Activated gamma-delta T cell treated with Interleukin-2 at 50 U/mL for 16 hours (primary cell): ENCODE results near the gene CFAP206.
"Not testable (repeated sequence)": the region's sequence is repeated elsewhere in the genome, so short reads cannot be mapped to it uniquely, and the experiment has no call there.

Source experiments
- DNase-seq: peaks from one replicate; pipeline ENCODE4 v3.0.0-alpha.2; 2020

The CFAP206 gene

DNA sequence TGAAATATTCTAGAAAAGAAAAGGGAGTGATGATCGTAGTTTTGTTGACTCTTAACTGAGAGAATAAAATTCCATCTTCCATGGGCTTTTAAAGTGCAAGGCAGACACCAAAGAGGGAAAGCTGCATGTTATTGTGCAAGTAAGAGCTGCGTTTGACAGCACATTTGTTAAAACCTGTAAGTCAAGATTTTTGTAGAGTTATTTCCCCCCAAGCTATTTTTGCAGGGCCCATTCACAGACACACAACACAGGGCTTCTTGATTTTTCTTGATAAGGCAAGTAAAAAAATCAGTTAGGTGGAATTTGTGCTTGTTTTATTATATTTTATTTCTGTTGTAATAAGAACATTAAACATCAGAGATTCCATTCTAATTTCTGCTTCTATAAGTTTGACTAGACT, 13.8 kb downstream of the CFAP206 start:
- DNase-seq, result no peak

DNA sequence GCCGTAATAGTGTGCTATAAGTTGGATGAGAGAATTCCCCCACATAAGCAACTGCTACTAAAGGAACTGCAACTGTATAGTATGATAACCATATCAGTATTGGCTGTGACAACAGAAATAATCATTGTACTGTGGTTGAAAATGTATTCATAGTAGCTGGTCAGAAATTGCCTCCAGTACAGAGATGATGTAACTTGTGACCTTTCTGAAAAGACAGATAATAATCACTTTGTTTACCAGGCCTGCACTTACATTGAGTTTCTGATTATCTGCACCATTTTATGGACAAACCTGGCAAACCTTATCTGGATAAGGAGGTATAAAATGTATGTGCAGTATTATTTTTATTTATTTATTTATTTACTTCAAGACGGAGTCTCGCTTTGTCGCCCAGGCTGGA, 19.0 kb downstream of the CFAP206 start:
- DNase-seq, result no peak

- no peak for DNase-seq
Observed at GRCh38 chr6:87430499-87430898, 22.7 kb downstream of the CFAP206 start.

DNA sequence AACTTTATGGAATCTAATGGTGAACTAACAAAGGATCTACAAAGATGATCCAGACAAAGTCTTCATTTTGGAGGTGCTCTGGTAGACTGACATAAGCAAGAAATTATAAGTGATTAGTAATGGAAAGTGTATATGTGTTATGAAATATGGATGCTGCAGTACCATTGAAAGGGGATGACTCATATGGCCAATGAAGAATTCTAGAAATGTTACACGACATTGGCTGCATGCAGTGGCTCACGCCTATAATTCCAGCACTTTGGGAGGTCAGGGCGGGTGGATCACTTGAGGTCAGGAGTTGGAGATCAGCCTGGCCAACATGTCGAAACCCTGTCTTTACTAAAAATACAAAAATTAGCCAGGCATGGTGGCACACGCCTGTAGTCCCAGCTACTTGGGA, 23.5 kb downstream of the CFAP206 start:
- no peak for DNase-seq

DNA sequence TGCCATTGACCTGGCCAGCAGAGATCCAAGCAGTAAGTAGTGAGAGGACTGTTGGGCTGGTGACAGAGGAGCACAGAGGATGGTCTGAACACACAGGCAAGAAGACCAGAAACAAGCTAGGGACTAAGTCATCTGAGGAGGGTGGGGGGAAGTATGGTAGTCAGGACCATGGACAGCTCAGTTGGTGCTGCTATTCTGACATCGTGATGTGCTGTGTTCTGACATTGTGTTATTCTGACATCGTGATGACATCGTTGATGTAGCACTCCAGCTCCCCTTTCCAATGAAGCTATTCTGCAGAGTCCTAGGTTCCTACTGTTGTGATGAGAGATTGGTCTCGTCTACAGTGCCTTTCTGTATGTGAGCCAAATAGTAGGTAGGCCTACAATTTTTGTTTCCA, 28.7 kb downstream of the CFAP206 start:
- DNase-seq, result peak; percentile 40

GRCh38 chr6:87441711-87442110, 33.9 kb downstream of the CFAP206 start:
- DNase-seq, result no peak

DNA sequence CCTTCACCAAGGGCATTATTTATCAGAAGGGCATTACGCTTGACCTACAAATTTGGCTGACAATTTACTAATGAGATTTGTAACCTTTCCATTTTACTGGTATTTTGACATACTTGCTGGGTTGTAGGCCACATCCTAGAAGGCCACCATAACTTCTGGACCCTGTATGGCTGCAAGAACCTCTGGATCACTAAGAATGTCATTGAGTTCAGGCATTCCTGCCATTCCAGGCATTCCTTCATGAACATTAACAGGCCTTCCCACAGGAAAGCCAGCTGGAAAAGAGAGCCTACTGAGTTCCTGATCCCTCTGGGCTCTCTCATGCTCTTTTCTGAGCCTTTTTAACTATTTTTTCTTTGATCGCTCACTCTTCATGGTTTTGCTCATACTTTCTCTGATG, 36.6 kb downstream of the CFAP206 start:
- no peak for DNase-seq

- no peak for DNase-seq
Observed at GRCh38 chr6:87465051-87465450, 57.3 kb downstream of the CFAP206 start.

GRCh38 chr6:87472525-87473418, 65.0 kb downstream of the CFAP206 start, which contains the start of gene SLC35A1:
Gene SLC35A1, plus strand, starts transcription at chr6:87472974. Its CDS starts 30 bp downstream, at chr6:87473004.
- DNase-seq, result peak; percentile 82

DNA sequence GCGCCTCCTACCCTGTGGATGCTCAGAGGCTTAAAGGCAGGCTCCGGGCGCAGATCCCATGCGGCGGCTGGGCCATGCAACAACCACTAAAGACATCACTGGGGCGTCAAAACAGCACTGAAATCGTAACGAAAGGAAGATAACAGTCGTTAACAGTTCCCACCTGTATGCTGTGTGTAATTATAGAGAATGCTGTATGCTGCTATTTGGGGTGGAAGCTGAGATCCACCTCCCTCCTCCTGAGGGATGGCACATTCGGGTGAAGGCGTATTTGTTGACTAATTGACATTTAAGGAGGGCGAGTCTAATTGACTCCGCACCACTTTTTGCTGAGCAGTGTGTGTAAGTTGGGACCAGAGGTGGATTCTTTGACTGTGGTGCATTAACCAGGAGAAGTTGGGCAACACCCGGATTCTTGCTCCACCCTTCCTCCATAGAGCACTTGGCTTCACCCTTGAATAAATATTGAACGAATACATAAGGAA, 65.7 kb downstream of the CFAP206 start:
- no peak for DNase-seq

DNA sequence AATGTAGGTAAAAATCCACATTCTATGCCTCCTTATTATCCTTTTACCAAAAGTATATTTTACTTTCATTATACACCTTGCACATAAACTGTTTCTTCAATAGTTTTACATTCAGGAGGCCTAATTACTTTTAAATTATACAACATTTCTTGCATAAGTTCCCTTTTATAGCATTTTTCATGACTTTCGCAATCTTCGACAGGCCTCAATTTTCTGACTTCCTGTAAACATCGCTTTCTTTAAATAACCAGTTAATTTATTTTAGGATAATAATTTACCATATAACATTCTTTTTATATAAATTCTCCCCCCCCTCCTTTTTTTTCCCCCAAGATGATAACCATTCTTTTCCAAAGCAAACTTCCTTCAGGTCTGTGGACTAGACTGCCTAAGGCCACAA, 74.2 kb downstream of the CFAP206 start:
- no peak for DNase-seq

DNA sequence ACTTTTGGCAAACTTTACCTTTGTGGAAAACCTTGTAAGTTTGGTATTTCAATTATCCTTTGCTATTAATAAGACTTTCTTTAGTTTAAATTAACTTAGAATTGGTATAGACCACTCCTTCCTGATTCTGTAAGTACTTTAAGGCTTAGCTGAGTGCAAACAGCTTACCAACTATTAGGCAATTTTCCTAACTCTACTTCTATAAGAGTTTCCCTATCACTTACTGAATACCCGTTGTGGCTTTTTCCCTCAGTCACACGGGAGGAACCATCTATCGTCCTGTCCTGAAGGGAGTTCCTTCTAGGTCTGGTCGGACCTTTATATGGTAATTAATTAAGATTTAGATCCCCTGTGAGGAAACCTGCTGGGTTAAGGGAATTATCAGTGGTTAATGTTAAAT, 74.6 kb downstream of the CFAP206 start:
- DNase-seq, result no peak

DNA sequence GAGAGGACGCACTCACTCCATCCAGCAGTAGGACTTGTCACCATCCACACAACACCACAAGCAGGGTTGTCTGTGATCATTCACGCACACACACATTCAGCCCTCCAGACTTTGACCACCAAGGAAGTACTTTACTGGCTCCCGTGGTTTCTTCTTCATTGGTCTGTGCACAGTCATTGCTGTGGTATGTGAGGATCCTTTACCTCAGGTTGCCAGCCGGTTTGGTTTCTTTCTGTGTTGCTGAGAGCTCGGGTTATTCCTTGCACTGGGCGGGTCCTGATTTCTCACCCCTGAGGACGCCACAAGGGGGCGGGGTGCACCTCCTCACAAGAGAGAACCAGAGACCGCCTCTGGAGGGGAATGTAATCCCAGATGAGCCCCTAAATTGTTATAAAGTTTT, 76.2 kb downstream of the CFAP206 start:
- DNase-seq, result no peak

DNA sequence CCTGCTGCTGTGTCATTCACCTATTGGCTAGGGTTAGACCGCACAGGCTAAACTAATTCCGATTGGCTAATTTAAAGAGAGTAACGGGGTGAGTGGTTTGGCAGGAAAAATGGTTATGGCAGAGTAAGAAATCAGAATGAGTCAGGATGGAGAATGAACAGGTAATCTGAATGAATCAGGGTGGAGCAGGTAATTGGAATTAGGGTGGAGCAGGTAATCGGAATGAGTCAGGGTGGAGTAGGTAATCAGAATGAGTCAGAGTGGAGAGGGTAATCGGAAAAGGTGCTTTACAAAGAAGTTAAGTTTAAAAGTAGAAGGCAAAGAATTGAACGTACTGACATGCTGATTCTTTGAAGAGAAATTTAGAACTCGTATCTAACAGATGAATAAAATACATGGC, 76.7 kb downstream of the CFAP206 start:
- no peak for DNase-seq

DNA sequence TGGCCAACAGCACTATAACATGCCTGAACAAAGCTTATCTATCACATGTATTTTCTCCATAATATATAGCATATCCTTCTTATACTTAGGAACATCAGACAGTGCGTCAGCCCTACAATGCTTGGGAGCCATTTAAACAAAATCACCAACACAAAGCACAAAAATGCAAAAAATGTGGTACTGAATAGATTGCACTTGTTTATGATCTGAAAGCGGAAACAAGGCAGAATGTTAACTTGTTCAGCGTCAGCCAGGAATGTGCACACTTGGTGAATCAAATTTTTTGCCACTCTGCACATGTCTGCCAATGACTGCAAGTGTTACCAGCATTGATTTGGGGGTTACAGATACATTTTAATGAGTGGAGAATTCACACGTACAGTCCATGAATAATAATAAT, 79.8 kb downstream of the CFAP206 start:
- no peak for DNase-seq

DNA sequence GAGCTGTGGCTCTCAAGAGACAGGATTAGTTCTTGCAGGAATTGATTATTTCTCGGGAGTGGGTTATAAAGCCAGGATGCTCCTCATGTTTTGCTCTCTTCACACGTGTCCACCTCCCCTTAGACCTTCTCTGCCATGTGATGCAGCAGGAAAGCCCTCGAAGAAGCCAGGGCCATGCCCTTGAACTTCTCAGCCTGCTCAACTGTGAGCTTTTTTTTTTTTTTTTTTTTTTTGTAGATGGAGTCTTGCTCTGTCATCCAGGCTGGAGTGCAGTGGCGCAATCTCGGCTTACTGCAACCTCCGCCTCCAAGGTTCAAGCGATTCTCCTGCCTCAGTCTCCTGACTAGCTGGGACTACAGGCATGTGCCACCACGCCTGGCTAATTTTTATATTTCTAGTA, 81.6 kb downstream of the CFAP206 start:
- DNase-seq, result not testable (repeated sequence)

DNA sequence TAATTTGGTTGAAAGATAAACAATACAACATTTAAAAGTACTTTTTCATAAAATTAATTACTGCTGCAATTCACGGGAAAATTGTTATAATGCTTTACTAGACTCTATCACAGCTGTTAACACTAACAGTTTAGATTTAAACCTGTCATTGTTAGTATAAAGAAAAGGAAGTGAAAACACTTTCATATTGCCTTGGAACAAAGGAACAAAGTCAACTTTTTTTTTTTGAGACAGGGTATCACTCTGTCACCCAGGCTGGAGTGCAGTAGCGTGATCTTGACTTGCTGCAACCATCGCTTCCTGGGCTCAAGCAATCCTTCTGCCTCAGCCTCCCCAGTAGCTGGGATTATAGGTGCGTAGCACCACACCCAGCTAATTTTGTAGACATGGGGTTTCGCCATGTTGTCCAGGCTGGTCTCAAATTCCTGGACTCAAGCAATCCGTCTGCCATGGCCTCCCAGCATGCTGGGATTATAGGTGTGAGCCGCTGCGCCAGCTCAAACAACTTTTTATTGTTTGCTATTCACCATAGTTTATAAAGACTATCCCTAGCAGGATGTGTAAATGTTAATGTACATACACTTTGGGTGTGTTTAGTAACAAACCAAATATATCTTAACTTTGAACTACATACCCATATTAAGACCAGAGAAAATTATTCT, 87.1 kb downstream of the CFAP206 start:
- DNase-seq, result no peak

DNA sequence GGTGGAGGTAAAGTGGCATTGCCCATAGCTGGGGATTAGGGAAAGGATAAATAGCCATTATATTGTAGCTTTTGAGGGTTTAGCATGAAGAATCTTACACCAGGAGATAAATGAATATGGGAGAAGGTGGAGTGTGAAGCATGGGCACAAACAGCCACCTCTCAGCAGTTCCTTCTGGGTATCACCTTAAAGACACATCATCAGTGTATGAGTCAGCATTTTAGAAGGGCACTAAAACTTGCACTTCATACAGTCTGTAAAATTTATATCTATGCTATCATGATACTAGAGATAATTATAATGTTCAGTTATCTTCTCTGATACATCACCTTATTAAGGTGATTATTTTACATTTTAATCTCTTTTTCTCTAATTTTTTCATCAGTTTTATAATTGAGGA, 90.3 kb downstream of the CFAP206 start:
- DNase-seq, result no peak

GRCh38 chr6:87501809-87502572, 94.2 kb downstream of the CFAP206 start:
- DNase-seq, result no peak

- no peak for DNase-seq
Observed at GRCh38 chr6:87504441-87504840, 96.7 kb downstream of the CFAP206 start.
